Measurements from ENCODE around the gene HMGXB4. TPM values are rescaled to one million over a fixed set of nuclear protein-coding genes. Genes with fewer than 3 reads are reported as not detected.

HMGXB4 gene
- total and polyA plus RNA-seq, 4 donors = 4.0 to 9.9 (median 7.5) TPM

DNA sequence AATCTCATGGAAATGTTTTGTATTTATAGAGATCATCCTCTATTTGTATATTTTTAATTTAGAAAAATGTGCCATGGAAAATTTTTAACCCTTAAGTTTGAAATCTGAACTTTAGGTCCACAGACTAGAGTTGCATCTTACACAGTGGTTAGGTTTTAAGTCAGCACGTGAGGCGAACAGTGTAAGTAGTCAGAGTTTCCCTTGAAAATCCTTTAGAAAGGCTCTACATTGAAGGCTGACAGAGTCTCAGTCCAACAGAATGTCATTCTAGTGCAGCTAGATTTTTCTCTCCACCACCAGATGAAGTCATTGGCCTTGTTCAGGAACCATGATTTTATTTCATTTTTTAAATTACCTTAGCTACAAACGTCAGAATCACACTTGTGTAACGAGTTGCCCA, 18.7 kb downstream of the HMGXB4 start:
- Histone ChIP-seq H3K9ac (ENCODE audit: low read depth in 1 of 2, low read length in 2 of 2) (no peak overlapping the region), H3K27ac (ENCODE audit: low read depth in 1 of 2, low read length in 2 of 2) (no peak overlapping the region), H3K9me3 (ENCODE audit: control insufficient read depth in 4 of 4, low read length in 3 of 4) (no peaks in the 10 kb centered on the region), H3K27me3 (ENCODE audit: control insufficient read depth in 4 of 4, insufficient read depth in 4 of 4, low read length in 3 of 4) (no peaks in the 10 kb centered on the region), H3K4me1 (ENCODE audit: control insufficient read depth in 4 of 4, insufficient read depth in 4 of 4, low read length in 3 of 4) (no peaks in the 10 kb centered on the region), H3K4me3 (ENCODE audit: low read depth in 1 of 3, low read length in 3 of 3) (no peak overlapping the region), H3K36me3 (ENCODE audit: control insufficient read depth in 4 of 4, insufficient read depth in 3 of 4, low read depth in 1 of 4, low read length in 3 of 4) (peaks cover 1 to 8% (median 5%) of the 10 kb centered on the region in 4 donors)
- no peak for TF ChIP-seq GABPA (IDR thresholded peaks at IDR 0.05 in 1 of 2, conservative IDR thresholded peaks at IDR 0.05 in 1 of 2)
- no peak for TF ChIP-seq EGR1 (IDR thresholded peaks at IDR 0.05; ENCODE audit: low read depth in 2 of 2)
- TF ChIP-seq, protein P1, sequence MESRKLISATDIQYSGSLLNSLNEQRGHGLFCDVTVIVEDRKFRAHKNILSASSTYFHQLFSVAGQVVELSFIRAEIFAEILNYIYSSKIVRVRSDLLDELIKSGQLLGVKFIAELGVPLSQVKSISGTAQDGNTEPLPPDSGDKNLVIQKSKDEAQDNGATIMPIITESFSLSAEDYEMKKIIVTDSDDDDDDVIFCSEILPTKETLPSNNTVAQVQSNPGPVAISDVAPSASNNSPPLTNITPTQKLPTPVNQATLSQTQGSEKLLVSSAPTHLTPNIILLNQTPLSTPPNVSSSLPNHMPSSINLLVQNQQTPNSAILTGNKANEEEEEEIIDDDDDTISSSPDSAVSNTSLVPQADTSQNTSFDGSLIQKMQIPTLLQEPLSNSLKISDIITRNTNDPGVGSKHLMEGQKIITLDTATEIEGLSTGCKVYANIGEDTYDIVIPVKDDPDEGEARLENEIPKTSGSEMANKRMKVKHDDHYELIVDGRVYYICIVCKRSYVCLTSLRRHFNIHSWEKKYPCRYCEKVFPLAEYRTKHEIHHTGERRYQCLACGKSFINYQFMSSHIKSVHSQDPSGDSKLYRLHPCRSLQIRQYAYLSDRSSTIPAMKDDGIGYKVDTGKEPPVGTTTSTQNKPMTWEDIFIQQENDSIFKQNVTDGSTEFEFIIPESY (IDR thresholded peaks at IDR 0.05) = no peak
- no peak for TF ChIP-seq JUND (IDR thresholded peaks at IDR 0.05)
- no peak for TF ChIP-seq HNF4A (conservative IDR thresholded peaks at IDR 0.05)
- TF ChIP-seq FOXA1 (IDR thresholded peaks at IDR 0.05) = no peak
- TF ChIP-seq, protein P2, sequence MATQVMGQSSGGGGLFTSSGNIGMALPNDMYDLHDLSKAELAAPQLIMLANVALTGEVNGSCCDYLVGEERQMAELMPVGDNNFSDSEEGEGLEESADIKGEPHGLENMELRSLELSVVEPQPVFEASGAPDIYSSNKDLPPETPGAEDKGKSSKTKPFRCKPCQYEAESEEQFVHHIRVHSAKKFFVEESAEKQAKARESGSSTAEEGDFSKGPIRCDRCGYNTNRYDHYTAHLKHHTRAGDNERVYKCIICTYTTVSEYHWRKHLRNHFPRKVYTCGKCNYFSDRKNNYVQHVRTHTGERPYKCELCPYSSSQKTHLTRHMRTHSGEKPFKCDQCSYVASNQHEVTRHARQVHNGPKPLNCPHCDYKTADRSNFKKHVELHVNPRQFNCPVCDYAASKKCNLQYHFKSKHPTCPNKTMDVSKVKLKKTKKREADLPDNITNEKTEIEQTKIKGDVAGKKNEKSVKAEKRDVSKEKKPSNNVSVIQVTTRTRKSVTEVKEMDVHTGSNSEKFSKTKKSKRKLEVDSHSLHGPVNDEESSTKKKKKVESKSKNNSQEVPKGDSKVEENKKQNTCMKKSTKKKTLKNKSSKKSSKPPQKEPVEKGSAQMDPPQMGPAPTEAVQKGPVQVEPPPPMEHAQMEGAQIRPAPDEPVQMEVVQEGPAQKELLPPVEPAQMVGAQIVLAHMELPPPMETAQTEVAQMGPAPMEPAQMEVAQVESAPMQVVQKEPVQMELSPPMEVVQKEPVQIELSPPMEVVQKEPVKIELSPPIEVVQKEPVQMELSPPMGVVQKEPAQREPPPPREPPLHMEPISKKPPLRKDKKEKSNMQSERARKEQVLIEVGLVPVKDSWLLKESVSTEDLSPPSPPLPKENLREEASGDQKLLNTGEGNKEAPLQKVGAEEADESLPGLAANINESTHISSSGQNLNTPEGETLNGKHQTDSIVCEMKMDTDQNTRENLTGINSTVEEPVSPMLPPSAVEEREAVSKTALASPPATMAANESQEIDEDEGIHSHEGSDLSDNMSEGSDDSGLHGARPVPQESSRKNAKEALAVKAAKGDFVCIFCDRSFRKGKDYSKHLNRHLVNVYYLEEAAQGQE (IDR thresholded peaks at IDR 0.05) = no peak
- TF ChIP-seq RAD21 (IDR thresholded peaks at IDR 0.05) = no peak
- no peak for TF ChIP-seq TAF1 (conservative IDR thresholded peaks at IDR 0.05)
- TF ChIP-seq, protein P3, sequence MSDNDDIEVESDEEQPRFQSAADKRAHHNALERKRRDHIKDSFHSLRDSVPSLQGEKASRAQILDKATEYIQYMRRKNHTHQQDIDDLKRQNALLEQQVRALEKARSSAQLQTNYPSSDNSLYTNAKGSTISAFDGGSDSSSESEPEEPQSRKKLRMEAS (IDR thresholded peaks at IDR 0.05) = no peak
- TF ChIP-seq HNF4G (IDR thresholded peaks at IDR 0.05) = no peak
- no peak for TF ChIP-seq YY1 (IDR thresholded peaks at IDR 0.05)
- TF ChIP-seq RXRA (IDR thresholded peaks at IDR 0.05) = no peak
- TF ChIP-seq, protein P4, sequence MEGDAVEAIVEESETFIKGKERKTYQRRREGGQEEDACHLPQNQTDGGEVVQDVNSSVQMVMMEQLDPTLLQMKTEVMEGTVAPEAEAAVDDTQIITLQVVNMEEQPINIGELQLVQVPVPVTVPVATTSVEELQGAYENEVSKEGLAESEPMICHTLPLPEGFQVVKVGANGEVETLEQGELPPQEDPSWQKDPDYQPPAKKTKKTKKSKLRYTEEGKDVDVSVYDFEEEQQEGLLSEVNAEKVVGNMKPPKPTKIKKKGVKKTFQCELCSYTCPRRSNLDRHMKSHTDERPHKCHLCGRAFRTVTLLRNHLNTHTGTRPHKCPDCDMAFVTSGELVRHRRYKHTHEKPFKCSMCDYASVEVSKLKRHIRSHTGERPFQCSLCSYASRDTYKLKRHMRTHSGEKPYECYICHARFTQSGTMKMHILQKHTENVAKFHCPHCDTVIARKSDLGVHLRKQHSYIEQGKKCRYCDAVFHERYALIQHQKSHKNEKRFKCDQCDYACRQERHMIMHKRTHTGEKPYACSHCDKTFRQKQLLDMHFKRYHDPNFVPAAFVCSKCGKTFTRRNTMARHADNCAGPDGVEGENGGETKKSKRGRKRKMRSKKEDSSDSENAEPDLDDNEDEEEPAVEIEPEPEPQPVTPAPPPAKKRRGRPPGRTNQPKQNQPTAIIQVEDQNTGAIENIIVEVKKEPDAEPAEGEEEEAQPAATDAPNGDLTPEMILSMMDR (IDR thresholded peaks at IDR 0.05; ENCODE audit: low read depth, low read length, missing input control) = no peak
- TF ChIP-seq, protein P5, sequence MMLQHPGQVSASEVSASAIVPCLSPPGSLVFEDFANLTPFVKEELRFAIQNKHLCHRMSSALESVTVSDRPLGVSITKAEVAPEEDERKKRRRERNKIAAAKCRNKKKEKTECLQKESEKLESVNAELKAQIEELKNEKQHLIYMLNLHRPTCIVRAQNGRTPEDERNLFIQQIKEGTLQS (IDR thresholded peaks at IDR 0.05) = no peak
- 90% methylated on average over 4 of the region's 4 CpGs for WGBS
- DNase-seq (ENCODE audit: low spot score) = no peak

DNA sequence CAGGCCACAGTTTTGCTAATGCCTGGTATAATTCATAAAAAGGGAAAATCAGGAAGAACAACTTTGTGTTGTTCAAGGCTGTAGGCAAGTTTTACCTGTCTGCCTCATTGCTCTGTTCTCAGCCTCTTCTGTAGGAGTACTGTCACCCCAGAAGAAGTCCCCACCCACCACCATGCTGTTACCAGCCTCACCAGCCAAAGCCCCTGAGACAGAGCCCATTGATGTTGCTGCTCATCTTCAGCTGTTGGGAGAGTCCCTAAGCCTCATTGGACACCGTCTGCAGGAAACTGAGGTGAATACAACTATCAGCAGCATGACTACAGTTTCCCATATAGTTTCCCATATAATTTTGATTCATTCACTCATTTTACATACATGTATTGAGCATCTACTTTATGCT, 30.8 kb downstream of the HMGXB4 start:
- no peak for DNase-seq (ENCODE audit: low spot score)
- Histone ChIP-seq H3K27me3 (ENCODE audit: control insufficient read depth in 4 of 4, insufficient read depth in 4 of 4, low read length in 3 of 4) (no peaks in the 10 kb centered on the region), H3K27ac (ENCODE audit: low read depth in 1 of 2, low read length in 2 of 2) (no peak overlapping the region), H3K9me3 (ENCODE audit: control insufficient read depth in 4 of 4, low read length in 3 of 4) (no peaks in the 10 kb centered on the region), H3K36me3 (ENCODE audit: control insufficient read depth in 4 of 4, insufficient read depth in 3 of 4, low read depth in 1 of 4, low read length in 3 of 4) (peaks cover 8 to 55% (median 29%) of the 10 kb centered on the region in 4 donors), H3K4me1 (ENCODE audit: control insufficient read depth in 4 of 4, insufficient read depth in 4 of 4, low read length in 3 of 4) (no peaks in the 10 kb centered on the region), H3K4me3 (ENCODE audit: low read depth in 1 of 3, low read length in 3 of 3) (no peak overlapping the region), H3K9ac (ENCODE audit: low read depth in 1 of 2, low read length in 2 of 2) (no peak overlapping the region)
- 98% methylated on average over 1 of the region's 1 CpG for WGBS
- TF ChIP-seq RXRA (IDR thresholded peaks at IDR 0.05) = no peak
- no peak for TF ChIP-seq NR2F2 (IDR thresholded peaks at IDR 0.05)
- no peak for TF ChIP-seq FOXA2 (IDR thresholded peaks at IDR 0.05)
- TF ChIP-seq TAF1 (conservative IDR thresholded peaks at IDR 0.05) = no peak
- no peak for TF ChIP-seq GABPA (IDR thresholded peaks at IDR 0.05 in 1 of 2, conservative IDR thresholded peaks at IDR 0.05 in 1 of 2)
- TF ChIP-seq EGR1 (IDR thresholded peaks at IDR 0.05; ENCODE audit: low read depth in 2 of 2) = no peak
- no peak for TF ChIP-seq YY1 (IDR thresholded peaks at IDR 0.05)
- TF ChIP-seq, protein P5 (IDR thresholded peaks at IDR 0.05) = no peak
- TF ChIP-seq, protein P2 (IDR thresholded peaks at IDR 0.05) = no peak
- TF ChIP-seq RAD21 (IDR thresholded peaks at IDR 0.05) = no peak
- no peak for TF ChIP-seq JUND (IDR thresholded peaks at IDR 0.05)
- TF ChIP-seq, protein P1 (IDR thresholded peaks at IDR 0.05) = no peak
- no peak for TF ChIP-seq HNF4G (IDR thresholded peaks at IDR 0.05)

All from liver (tissue), 9 donors.